IPS DF 6.9 (cell line): ENCODE data around the gene MAPK6.
"Not testable (repeated sequence)": the region's sequence is repeated elsewhere in the genome, so short reads cannot be mapped to it uniquely, and the experiment has no call there.

Experiments
- DNase-seq: peaks from one replicate; pipeline ENCODE4 v3.0.0-alpha.2; 2013; ENCODE audit warnings: low read depth, low spot score
- H3K27ac ChIP-seq: one replicate; pipeline ENCODE4 v1.5.1; 2013; ENCODE audit warnings: low read length, control low read depth
- H3K27me3 ChIP-seq: 2 replicates; pipeline ENCODE4 v1.6.1; 2013; ENCODE audit warnings: mild to moderate bottlenecking, low read length; ENCODE audit not compliant: control insufficient read depth, insufficient read depth
- H3K36me3 ChIP-seq: 2 replicates; pipeline ENCODE4 v1.6.1; 2013; ENCODE audit warnings: low read length; ENCODE audit not compliant: control insufficient read depth, insufficient read depth
- H3K4me1 ChIP-seq: 2 replicates; pipeline ENCODE4 v1.6.1; 2013; ENCODE audit warnings: low read length; ENCODE audit not compliant: control insufficient read depth, insufficient read depth
- H3K4me3 ChIP-seq: 2 replicates; pipeline ENCODE4 v1.5.1; 2013; ENCODE audit warnings: mild to moderate bottlenecking, low read length
- H3K9me3 ChIP-seq: 2 replicates; pipeline ENCODE4 v1.6.1; 2013; ENCODE audit warnings: low read length, inconsistent platforms; ENCODE audit not compliant: control insufficient read depth, insufficient read depth
- WGBS: extraction: QIAGEN DNeasy Blood & Tissue Kit; methylation state at CpG from one replicate; pipeline ENCODE4 v1.1.7; 2013; ENCODE audit warnings: mixed read lengths, missing lambda C conversion rate; ENCODE audit not compliant: insufficient read length, insufficient coverage; 5-methylcytosine and 5-hydroxymethylcytosine counted together

MAPK6 gene

DNA sequence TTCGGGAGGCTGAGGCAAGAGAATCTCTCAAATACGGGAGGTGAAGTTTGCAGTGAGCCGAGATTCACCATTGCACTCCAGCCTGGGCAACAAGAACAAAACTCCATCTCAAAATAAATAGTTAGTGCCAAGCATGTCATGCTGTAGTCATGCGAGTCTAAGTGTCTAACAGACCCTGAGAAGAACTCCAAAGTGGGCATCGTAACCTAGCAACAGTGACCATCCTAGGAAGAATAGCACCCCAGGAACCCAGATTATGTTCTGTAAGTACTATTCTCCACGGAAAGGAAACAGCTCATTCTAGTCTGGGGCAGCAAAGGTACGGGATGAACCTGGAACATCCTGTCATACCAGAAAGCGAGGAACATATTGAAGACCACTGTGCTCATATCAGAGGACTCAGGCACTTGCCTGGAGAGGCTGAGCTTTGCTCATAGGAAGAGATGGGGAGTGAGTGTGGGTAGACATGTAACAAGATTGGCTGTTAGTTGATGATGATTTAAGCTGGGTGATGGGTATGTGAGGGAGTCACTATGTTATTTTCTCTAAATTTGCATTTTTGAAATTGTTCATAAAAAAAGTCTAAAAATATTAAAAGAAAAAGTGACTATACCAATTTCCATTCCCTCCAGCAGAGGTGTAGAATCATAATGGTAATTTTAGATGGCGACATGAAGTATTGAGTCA lies 61.8 kb downstream of the MAPK6 start:
- H3K9me3 ChIP-seq, result no peaks in the 10 kb centered on the region
- H3K27ac ChIP-seq, result no peak overlapping the region
- WGBS, result no CpG with 5 or more reads among the region's 9 CpGs
- no peaks in the 10 kb centered on the region for H3K27me3 ChIP-seq
- no peak overlapping the region for H3K4me3 ChIP-seq
- H3K4me1 ChIP-seq, result peaks cover 1% of the 10 kb centered on the region; the same call in 1 of the 2 replicates
- no peaks in the 10 kb centered on the region for H3K36me3 ChIP-seq
- no peak for DNase-seq

- no peak overlapping the region for H3K4me3 ChIP-seq
- no peak for DNase-seq
- no CpG with 5 or more reads among the region's 5 CpGs for WGBS
- no peaks in the 10 kb centered on the region for H3K9me3 ChIP-seq
- no peaks in the 10 kb centered on the region for H3K27me3 ChIP-seq
- no peaks in the 10 kb centered on the region for H3K36me3 ChIP-seq
- H3K4me1 ChIP-seq, result peaks cover 1% of the 10 kb centered on the region; the same call in 1 of the 2 replicates
- no peak overlapping the region for H3K27ac ChIP-seq
Observed at GRCh38 chr15:52082197-52083036, 63.4 kb downstream of the MAPK6 start.

DNA sequence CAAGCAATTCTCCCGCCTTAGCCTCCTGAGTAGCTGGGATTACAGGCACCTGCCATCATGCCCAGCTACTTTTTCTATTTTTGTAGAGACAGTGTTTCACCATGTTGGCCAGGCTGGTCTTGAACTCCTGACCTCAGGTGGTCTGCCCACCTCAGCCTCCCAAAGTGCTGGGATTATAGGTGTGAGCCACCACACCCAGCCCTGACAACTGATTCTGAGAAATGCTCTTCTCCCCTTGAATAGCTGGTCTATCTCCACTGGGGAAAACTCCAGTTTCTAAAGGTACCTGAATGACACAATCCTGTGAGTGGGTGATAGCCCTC lies 64.0 kb downstream of the MAPK6 start:
- not testable (repeated sequence) for H3K4me1 ChIP-seq, DNase-seq, H3K4me3 ChIP-seq, H3K36me3 ChIP-seq, H3K9me3 ChIP-seq, H3K27me3 ChIP-seq, H3K27ac ChIP-seq
- no CpG with 5 or more reads among the region's 1 CpG for WGBS

- Histone ChIP-seq H3K9me3 (no peaks in the 10 kb centered on the region), H3K27me3 (no peaks in the 10 kb centered on the region), H3K27ac (no peak overlapping the region), H3K36me3 (no peaks in the 10 kb centered on the region), H3K4me1 (peaks cover 1% of the 10 kb centered on the region; the same call in 1 of the 2 replicates), H3K4me3 (no peak overlapping the region)
- no CpG with 5 or more reads among the region's 4 CpGs for WGBS
- no peak for DNase-seq
Observed at GRCh38 chr15:52083603-52084002, 64.6 kb downstream of the MAPK6 start.

- Histone ChIP-seq H3K27ac (no peak overlapping the region), H3K27me3 (no peaks in the 10 kb centered on the region), H3K4me1 (peaks cover 1% of the 10 kb centered on the region; the same call in 1 of the 2 replicates), H3K9me3 (no peaks in the 10 kb centered on the region), H3K36me3 (no peaks in the 10 kb centered on the region), H3K4me3 (no peak overlapping the region)
- no peak for DNase-seq
Observed at GRCh38 chr15:52085299-52085698, 66.3 kb downstream of the MAPK6 start.

DNA sequence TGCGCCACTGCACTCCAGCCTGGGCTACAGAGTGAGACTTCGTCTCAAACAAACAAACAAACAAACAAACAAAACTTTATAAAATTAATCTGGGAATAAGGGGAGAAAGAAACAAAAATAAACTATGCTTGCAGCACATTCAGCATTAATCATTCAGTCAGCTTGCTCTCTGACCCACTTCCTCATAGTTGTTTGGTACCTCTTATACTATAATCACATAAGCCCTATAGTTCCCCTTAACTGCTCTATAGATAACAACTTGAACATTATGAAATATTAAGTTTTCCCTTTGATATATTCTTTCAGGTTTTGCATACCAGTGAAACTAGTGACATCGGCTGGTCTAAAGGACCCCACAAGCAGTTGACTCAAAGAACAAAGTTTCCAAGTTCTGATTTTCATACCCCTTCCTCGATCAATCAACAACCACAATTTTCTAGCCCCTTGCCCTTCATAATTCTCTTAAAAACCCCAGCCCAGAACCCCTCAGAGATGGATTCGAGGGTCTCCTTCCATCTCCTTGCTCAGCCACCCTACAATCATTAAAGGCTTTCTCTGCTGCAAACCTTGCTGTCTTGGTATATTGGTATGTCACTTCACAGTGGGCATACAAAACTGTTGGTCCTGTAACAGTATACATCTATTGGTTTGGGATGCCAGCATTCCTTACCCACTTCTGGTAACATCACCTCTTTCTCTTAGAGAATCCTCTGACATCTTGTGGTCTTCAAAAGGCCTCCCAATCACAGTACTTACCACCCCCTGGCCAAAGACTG lies 67.2 kb downstream of the MAPK6 start:
- H3K9me3 ChIP-seq, result no peaks in the 10 kb centered on the region
- WGBS, result 100% methylated on average over 1 of the region's 5 CpGs

DNA sequence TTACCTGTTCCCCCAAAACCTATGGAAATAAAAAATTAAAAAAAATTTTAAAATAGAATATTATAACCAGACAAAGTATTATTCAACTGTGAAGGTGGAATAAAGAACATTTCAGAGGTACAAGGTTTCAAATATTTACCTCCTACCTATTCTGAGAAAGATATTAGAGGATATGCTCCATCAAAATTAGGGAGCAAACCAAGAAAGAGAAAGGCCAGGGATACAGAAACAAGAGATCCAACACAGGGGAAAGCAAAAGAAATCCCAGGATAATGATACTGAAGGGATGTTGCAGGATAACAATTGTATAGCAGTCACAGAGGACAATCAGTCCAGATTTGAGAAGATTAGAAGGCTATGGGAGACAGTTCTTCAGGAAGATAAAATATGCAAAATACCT lies 71.2 kb downstream of the MAPK6 start:
- no peaks in the 10 kb centered on the region for H3K27me3 ChIP-seq
- no peak overlapping the region for H3K4me3 ChIP-seq
- H3K36me3 ChIP-seq, result no peaks in the 10 kb centered on the region
- H3K27ac ChIP-seq, result no peak overlapping the region
- no peak for DNase-seq
- no peaks in the 10 kb centered on the region for H3K4me1 ChIP-seq
- H3K9me3 ChIP-seq, result no peaks in the 10 kb centered on the region

More for the DNA sequence above, 67.2 kb downstream of the MAPK6 start:
- Histone ChIP-seq H3K27me3 (no peaks in the 10 kb centered on the region), H3K4me3 (no peak overlapping the region), H3K4me1 (peaks cover 1% of the 10 kb centered on the region; the same call in 1 of the 2 replicates), H3K36me3 (no peaks in the 10 kb centered on the region), H3K27ac (no peak overlapping the region)
- DNase-seq, result no peak

DNA sequence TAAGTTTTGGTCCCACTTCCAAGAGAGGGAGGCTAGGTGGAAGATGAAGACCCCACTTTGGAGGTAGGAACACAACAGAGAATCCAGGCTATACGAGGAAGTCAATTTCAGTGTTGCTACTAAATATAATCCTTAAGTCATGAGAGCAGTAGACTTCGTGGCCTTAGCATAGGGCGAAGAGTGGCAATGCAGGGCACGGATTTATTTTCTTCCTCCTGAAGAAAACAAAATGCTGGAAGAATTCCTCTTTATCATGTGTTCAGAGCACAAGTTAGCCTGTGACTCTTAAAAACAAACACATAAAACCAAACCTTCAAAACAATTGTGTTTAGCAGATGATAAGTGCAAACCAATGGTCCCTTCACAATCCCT lies 74.1 kb downstream of the MAPK6 start:
- H3K27ac ChIP-seq, result no peak overlapping the region
- H3K4me3 ChIP-seq, result no peak overlapping the region
- DNase-seq, result no peak
- no peaks in the 10 kb centered on the region for H3K27me3 ChIP-seq
- WGBS, result no CpG with 5 or more reads among the region's 4 CpGs
- no peaks in the 10 kb centered on the region for H3K4me1 ChIP-seq
- no peaks in the 10 kb centered on the region for H3K9me3 ChIP-seq
- H3K36me3 ChIP-seq, result no peaks in the 10 kb centered on the region

GRCh38 chr15:52093539-52094510 lies 74.8 kb downstream of the MAPK6 start:
- Histone ChIP-seq H3K27me3 (no peaks in the 10 kb centered on the region), H3K27ac (no peak overlapping the region), H3K4me1 (no peaks in the 10 kb centered on the region), H3K9me3 (no peaks in the 10 kb centered on the region), H3K4me3 (no peak overlapping the region), H3K36me3 (no peaks in the 10 kb centered on the region)
- no CpG with 5 or more reads among the region's 12 CpGs for WGBS
- DNase-seq, result no peak
